DND-41 (cell line): ENCODE results near the gene SEZ6L2.

Experiments used
- ATAC-seq: fragments of 200-7000 bp; cut with Tn5 transposase; 3 replicates; pipeline ENCODE4 v1.9.1; 2021; ENCODE audit warnings: low read depth; ENCODE audit not compliant: insufficient read depth
- DNase-seq: peaks from one replicate; pipeline ENCODE4 v3.0.0-alpha.2; 2020
- H2AFZ ChIP-seq: 2 replicates; pipeline ENCODE4 v1.6.0; 2012; ENCODE audit warnings: low read depth, low read length
- H3K27ac ChIP-seq: 2 replicates; pipeline ENCODE4 v1.5.1; 2012; ENCODE audit warnings: low read length, inconsistent platforms
- H3K27me3 ChIP-seq: fragments of 200-600 bp; sonication (generic); 2 replicates; pipeline ENCODE4 v1.6.0; 2012; ENCODE audit warnings: low read length, mild to moderate bottlenecking, inconsistent platforms; ENCODE audit not compliant: insufficient read depth, poor library complexity
- H3K36me3 ChIP-seq: 2 replicates; pipeline ENCODE4 v1.5.1; 2012; ENCODE audit warnings: low read length, inconsistent platforms; ENCODE audit not compliant: insufficient read depth
- H3K4me1 ChIP-seq: 2 replicates; pipeline ENCODE4 v1.5.1; 2012; ENCODE audit warnings: mild to moderate bottlenecking, low read length; ENCODE audit not compliant: insufficient read depth
- H3K4me2 ChIP-seq: 2 replicates; pipeline ENCODE4 v1.6.0; 2012; ENCODE audit warnings: mild to moderate bottlenecking, moderate library complexity, low read length, inconsistent platforms; ENCODE audit not compliant: insufficient read depth
- H3K4me3 ChIP-seq, 2 experiments: fragments of 200-600 bp in 1 of 2; shearing (Covaris generic) in 1 of 2; 2 replicates each; pipeline ENCODE4 v1.5.1; 2012 to 2016; ENCODE audit warnings: inconsistent platforms in 2 of 2, low read length in 2 of 2, mild to moderate bottlenecking in 2 of 2, low read depth in 1 of 2, moderate library complexity in 1 of 2
- H3K79me2 ChIP-seq: 2 replicates; pipeline ENCODE4 v1.6.0; 2012; ENCODE audit warnings: low read length, inconsistent platforms; ENCODE audit not compliant: insufficient read depth
- H3K9ac ChIP-seq: 2 replicates; pipeline ENCODE4 v1.6.0; 2012; ENCODE audit warnings: low read depth, mild to moderate bottlenecking, inconsistent platforms, low read length, moderate library complexity
- H3K9me3 ChIP-seq: 2 replicates; pipeline ENCODE4 v1.5.1; 2012; ENCODE audit warnings: low read length, moderate library complexity, mild to moderate bottlenecking, inconsistent platforms; ENCODE audit not compliant: insufficient read depth, severe bottlenecking
- H4K20me1 ChIP-seq: 2 replicates; pipeline ENCODE4 v1.6.0; 2012; ENCODE audit warnings: low read length; ENCODE audit not compliant: insufficient read depth
- CTCF ChIP-seq: IDR thresholded peaks from 2 replicates; pipeline ENCODE4 v1.5.1; 2012; ENCODE audit warnings: borderline replicate concordance, low read length, moderate library complexity, mild to moderate bottlenecking; ENCODE audit not compliant: poor library complexity, severe bottlenecking; ENCODE audit errors: extremely low read depth
- EZH2 ChIP-seq: IDR thresholded peaks from 3 replicates; pipeline ENCODE4 v1.6.1; 2012; ENCODE audit warnings: borderline replicate concordance, low read depth, mild to moderate bottlenecking, moderate library complexity, low read length, inconsistent platforms; ENCODE audit not compliant: severe bottlenecking

SEZ6L2 gene

DNA sequence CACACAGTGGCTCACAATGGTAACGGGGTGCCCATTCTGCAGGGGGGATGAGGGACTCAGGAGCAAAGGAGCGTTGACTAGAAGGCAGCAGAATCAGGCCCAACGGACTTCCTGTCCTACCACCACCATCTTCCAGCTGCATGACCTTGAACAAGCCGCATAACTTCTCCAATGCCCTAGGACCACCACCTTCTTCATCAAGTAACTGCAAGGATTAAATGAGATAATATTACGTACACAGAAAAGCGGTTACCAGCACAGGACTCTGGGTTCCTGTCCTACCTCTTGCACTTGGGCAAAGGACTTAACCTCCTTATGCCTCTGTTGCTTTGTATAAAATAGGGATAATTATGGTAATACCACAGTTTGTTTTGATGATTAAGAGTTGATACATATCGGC lies 5.6 kb upstream of the SEZ6L2 start:
- H4K20me1 ChIP-seq = no peaks in the 10 kb centered on the region; the same call in none of the 2 replicates
- TF ChIP-seq EZH2 = no peak
- no peak for TF ChIP-seq CTCF
- H3K4me2 ChIP-seq = no peak overlapping the region
- H3K4me1 ChIP-seq = peaks cover 13% of the 10 kb centered on the region
- H3K9ac ChIP-seq = no peak overlapping the region
- no peaks in the 10 kb centered on the region for H3K27me3 ChIP-seq
- no peak overlapping the region for H3K4me3 ChIP-seq
- no peaks in the 10 kb centered on the region for H3K9me3 ChIP-seq
- ATAC-seq (no peak), DNase-seq (no peak)
- no peak overlapping the region for H3K27ac ChIP-seq
- H2AFZ ChIP-seq = no peak overlapping the region
- no peaks in the 10 kb centered on the region; the same call in 1 of the 2 replicates for H3K36me3 ChIP-seq
- no peaks in the 10 kb centered on the region for H3K79me2 ChIP-seq

GRCh38 chr16:29903590-29903989 lies 4.2 kb upstream of the SEZ6L2 start:
- no peak overlapping the region for H3K4me3 ChIP-seq
- ATAC-seq = no peak
- no peaks in the 10 kb centered on the region for H3K9me3 ChIP-seq
- no peak overlapping the region for H3K9ac ChIP-seq
- no peak for TF ChIP-seq EZH2
- no peak for TF ChIP-seq CTCF
- H3K36me3 ChIP-seq = no peaks in the 10 kb centered on the region
- no peaks in the 10 kb centered on the region for H3K27me3 ChIP-seq
- H3K4me2 ChIP-seq = no peak overlapping the region
- no peak for DNase-seq
- no peaks in the 10 kb centered on the region for H3K79me2 ChIP-seq
- H2AFZ ChIP-seq = no peak overlapping the region
- peaks cover 6% of the 10 kb centered on the region for H4K20me1 ChIP-seq
- peaks cover 25% of the 10 kb centered on the region for H3K4me1 ChIP-seq
- no peak overlapping the region for H3K27ac ChIP-seq

GRCh38 chr16:29901607-29901945 lies 2.2 kb upstream of the SEZ6L2 start:
- Histone ChIP-seq H3K27me3 (peaks cover 8% of the 10 kb centered on the region), H3K9me3 (no peaks in the 10 kb centered on the region), H3K36me3 (no peaks in the 10 kb centered on the region), H3K27ac (no peak overlapping the region), H3K9ac (no peak overlapping the region), H3K4me1 (peaks cover 26% of the 10 kb centered on the region), H2AFZ (no peak overlapping the region), H4K20me1 (peaks cover 14% of the 10 kb centered on the region), H3K79me2 (no peaks in the 10 kb centered on the region), H3K4me3 (no peak overlapping the region), H3K4me2 (no peak overlapping the region)
- ATAC-seq (no peak), DNase-seq (no peak)
- no peak for TF ChIP-seq EZH2
- TF ChIP-seq CTCF = no peak

DNA sequence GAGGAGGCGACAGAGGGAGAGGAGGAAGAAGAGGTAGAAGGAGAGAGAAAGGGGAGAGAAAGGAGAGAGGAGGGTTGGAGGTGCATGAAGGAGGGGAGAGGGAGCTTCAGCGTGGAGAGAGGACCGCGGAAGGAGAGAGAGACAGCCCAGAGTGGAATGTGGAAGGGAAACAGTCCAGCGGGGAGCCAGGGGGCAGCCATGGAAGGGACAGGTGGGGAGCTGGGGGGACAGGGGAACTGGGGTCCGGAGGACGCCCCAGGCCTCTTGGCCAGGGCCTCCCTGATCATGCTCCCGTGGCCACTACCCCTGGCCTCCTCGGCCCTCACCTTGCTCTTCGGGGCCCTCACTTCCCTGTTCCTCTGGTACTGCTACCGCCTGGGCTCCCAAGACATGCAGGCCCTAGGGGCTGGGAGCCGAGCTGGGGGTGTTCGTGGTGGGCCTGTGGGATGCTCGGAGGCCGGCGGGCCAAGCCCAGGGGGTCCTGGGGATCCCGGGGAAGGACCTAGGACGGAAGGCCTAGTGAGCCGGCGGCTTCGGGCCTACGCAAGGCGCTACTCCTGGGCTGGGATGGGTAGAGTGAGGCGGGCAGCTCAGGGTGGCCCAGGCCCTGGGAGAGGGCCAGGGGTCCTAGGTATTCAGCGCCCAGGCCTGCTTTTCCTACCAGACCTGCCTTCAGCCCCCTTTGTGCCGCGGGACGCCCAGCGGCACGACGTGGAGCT lies 1.7 kb upstream of the SEZ6L2 start:
- TF ChIP-seq CTCF (no peak), EZH2 (no peak)
- no peak for DNase-seq
- no peak overlapping the region for H3K27ac ChIP-seq
- no peaks in the 10 kb centered on the region for H3K79me2 ChIP-seq
- H3K9ac ChIP-seq = peak overlapping the region; percentile 30; the same call in 1 of the 2 replicates
- peak overlapping the region; percentile 34 for H2AFZ ChIP-seq
- peak overlapping the region; percentile 79 for H3K4me2 ChIP-seq
- no peaks in the 10 kb centered on the region for H3K36me3 ChIP-seq
- no peaks in the 10 kb centered on the region for H3K9me3 ChIP-seq
- H3K27me3 ChIP-seq = peaks cover 8% of the 10 kb centered on the region
- peak overlapping the region; percentile 7 to 58; a peak in 3 of 4 replicates for H3K4me3 ChIP-seq
- ATAC-seq = no peak
- peaks cover 14% of the 10 kb centered on the region for H4K20me1 ChIP-seq
- H3K4me1 ChIP-seq = peaks cover 26% of the 10 kb centered on the region
